Ectodermal cell (in vitro differentiated cells): Measurements from ENCODE around the gene RPN1.
A peak's percentile ranks its signal among the peaks of the same experiment; 100 is the strongest.
"Not testable (repeated sequence)": the region's sequence is repeated elsewhere in the genome, so short reads cannot be mapped to it uniquely, and the experiment has no call there.

ENCODE experiments used
- H3K27ac ChIP-seq: 2 replicates; pipeline ENCODE4 v1.7.0; 2013; ENCODE audit warnings: mild to moderate bottlenecking, low read depth, low read length; ENCODE audit not compliant: insufficient read depth, poor library complexity, severe bottlenecking
- H3K27me3 ChIP-seq: 2 replicates; pipeline ENCODE4 v1.7.0; 2013; ENCODE audit warnings: mild to moderate bottlenecking, low read length; ENCODE audit not compliant: insufficient read depth, control insufficient read depth, poor library complexity, severe bottlenecking
- H3K36me3 ChIP-seq: one replicate; pipeline ENCODE4 v1.7.0; 2013; ENCODE audit warnings: low read length; ENCODE audit not compliant: control insufficient read depth, insufficient read depth
- H3K4me1 ChIP-seq: one replicate; pipeline ENCODE4 v1.7.0; 2013; ENCODE audit warnings: low read length; ENCODE audit not compliant: control insufficient read depth, insufficient read depth
- H3K4me3 ChIP-seq: 2 replicates; pipeline ENCODE4 v1.7.0; 2013; ENCODE audit warnings: low read depth, low read length, control low read depth; ENCODE audit not compliant: insufficient read depth
- H3K9me3 ChIP-seq: 2 replicates; pipeline ENCODE4 v1.7.0; 2013; ENCODE audit warnings: mild to moderate bottlenecking, low read length, moderate library complexity; ENCODE audit not compliant: control insufficient read depth
- WGBS, 2 experiments: methylation state at CpG; one replicate each; pipeline ENCODE4 v1.1.7; 2013; ENCODE audit warnings: missing lambda C conversion rate in 2 of 2; 5-methylcytosine and 5-hydroxymethylcytosine counted together

Gene RPN1

GRCh38 chr3:128653383-128653992, 2.9 kb upstream of the RPN1 start:
- not testable (repeated sequence) for H3K4me1 ChIP-seq, H3K27ac ChIP-seq, H3K9me3 ChIP-seq, H3K27me3 ChIP-seq, H3K36me3 ChIP-seq, H3K4me3 ChIP-seq
- WGBS, 2 experiments: 96% methylated on average over 43 of the region's 43 CpGs

- 70 to 75% methylated on average over 5 of the region's 8 CpGs for WGBS, 2 experiments
- Histone ChIP-seq H3K9me3 (no peaks in the 10 kb centered on the region), H3K36me3 (peaks cover 4% of the 10 kb centered on the region), H3K27me3 (no peaks in the 10 kb centered on the region), H3K4me3 (peak overlapping the region; percentile 92), H3K4me1 (no peaks in the 10 kb centered on the region), H3K27ac (no peak overlapping the region)
These were observed 1.5 kb downstream of the RPN1 start for GRCh38 chr3:128648940-128649663.

GRCh38 chr3:128648402-128648801, 2.2 kb downstream of the RPN1 start:
- H3K27ac ChIP-seq: no peak overlapping the region
- no peak overlapping the region for H3K4me3 ChIP-seq
- H3K4me1 ChIP-seq: no peaks in the 10 kb centered on the region
- H3K36me3 ChIP-seq: peaks cover 10% of the 10 kb centered on the region
- no peaks in the 10 kb centered on the region for H3K9me3 ChIP-seq
- 87 to 90% methylated on average over 4 of the region's 4 CpGs for WGBS, 2 experiments
- H3K27me3 ChIP-seq: no peaks in the 10 kb centered on the region

DNA sequence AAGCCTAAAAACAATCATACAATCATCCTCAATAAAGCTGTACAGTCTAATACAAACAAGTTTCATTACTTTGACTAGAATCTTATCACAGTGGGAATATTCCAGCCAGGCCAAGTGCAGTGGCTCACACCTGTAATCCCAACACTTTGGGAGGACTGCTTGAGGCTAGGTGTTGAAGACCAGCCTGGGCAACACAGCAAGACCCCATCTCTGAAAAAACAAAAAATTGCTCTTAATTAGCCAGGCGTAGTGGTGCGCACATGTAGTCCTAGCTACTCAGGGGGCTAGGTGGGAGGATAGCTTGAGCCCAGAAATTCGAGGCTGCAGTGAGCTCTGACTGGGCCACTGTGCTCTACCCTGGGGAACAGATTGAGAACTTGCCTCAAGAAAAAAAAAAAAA, 3.3 kb downstream of the RPN1 start:
- H3K4me1 ChIP-seq: no peaks in the 10 kb centered on the region
- 89 to 97% methylated on average over 3 of the region's 3 CpGs for WGBS, 2 experiments

GRCh38 chr3:128634075-128634611, 16.5 kb downstream of the RPN1 start:
- Histone ChIP-seq H3K9me3 (no peaks in the 10 kb centered on the region), H3K27ac (no peak overlapping the region), H3K4me3 (no peak overlapping the region), H3K27me3 (no peaks in the 10 kb centered on the region), H3K4me1 (no peaks in the 10 kb centered on the region), H3K36me3 (peaks cover 32% of the 10 kb centered on the region)
- WGBS, 2 experiments: 96 to 97% methylated on average over 5 of the region's 5 CpGs

More for the DNA sequence above, 3.3 kb downstream of the RPN1 start:
- Histone ChIP-seq H3K27me3 (no peaks in the 10 kb centered on the region), H3K4me3 (no peak overlapping the region), H3K36me3 (peaks cover 10% of the 10 kb centered on the region), H3K27ac (no peak overlapping the region), H3K9me3 (no peaks in the 10 kb centered on the region)

GRCh38 chr3:128632301-128632700, 18.3 kb downstream of the RPN1 start:
- Histone ChIP-seq H3K36me3 (peaks cover 34% of the 10 kb centered on the region), H3K9me3 (no peaks in the 10 kb centered on the region), H3K27me3 (no peaks in the 10 kb centered on the region), H3K27ac (no peak overlapping the region), H3K4me1 (no peaks in the 10 kb centered on the region), H3K4me3 (no peak overlapping the region)
- 94 to 100% methylated on average over 2 of the region's 2 CpGs for WGBS, 2 experiments

DNA sequence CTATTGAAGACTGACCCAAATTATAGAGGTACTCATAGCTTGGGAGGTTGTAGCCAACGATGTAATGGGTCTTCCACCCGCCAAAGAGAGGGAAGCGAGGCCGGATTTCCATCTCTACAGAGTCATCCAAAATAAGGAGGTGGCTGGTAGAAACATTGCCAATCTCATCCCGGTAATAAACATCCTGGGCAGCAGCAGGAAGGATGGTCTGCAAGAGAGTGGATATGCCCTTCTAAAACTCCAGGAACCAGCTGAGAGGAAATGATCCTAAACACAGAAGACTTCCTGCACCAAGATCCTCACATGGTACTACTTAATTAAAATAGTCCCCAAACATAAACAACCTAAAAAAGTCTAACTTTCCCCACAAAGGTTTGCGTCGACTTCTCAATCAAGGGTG, 20.7 kb downstream of the RPN1 start:
- no peak overlapping the region for H3K27ac ChIP-seq
- no peaks in the 10 kb centered on the region for H3K27me3 ChIP-seq
- H3K4me3 ChIP-seq: no peak overlapping the region
- WGBS, 2 experiments: 93 to 95% methylated on average over 7 of the region's 7 CpGs
- no peaks in the 10 kb centered on the region for H3K9me3 ChIP-seq
- H3K36me3 ChIP-seq: peaks cover 43% of the 10 kb centered on the region
- no peaks in the 10 kb centered on the region for H3K4me1 ChIP-seq

GRCh38 chr3:128625409-128625945, 25.1 kb downstream of the RPN1 start:
- Histone ChIP-seq H3K4me3 (no peak overlapping the region), H3K9me3 (no peaks in the 10 kb centered on the region), H3K27ac (no peak overlapping the region), H3K36me3 (peaks cover 63% of the 10 kb centered on the region), H3K27me3 (no peaks in the 10 kb centered on the region), H3K4me1 (no peaks in the 10 kb centered on the region)
- 95 to 96% methylated on average over 11 of the region's 11 CpGs for WGBS, 2 experiments

DNA sequence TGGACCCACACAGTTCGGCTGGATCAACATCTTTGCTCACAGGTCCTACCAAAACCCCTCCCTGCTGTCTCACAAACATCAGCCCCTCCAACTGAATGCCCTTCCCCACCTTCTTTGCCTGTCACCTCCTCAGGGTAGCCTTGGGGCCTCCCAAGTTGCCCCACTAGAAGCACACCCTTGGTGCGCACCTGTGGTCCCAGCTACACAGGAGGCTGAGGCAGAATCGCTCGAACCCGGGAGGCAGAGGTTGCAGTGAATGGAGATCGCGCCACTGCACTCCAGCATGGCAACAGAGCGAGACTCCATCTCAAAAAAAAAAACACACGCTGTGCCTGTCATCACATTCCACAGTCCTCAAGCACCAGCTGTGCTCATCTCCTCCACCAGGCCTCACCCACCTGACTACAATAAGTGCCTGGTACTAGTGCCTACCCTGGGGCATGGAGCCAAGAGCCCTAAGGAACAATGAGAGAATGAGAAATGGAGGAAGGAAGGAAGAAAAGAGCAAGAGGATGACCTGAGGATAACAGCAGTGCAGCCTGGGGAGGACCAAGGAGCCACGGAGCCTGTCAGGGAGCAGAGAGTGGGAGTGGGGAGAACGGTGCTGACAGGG, 26.0 kb downstream of the RPN1 start:
- Histone ChIP-seq H3K4me1 (no peaks in the 10 kb centered on the region), H3K27me3 (no peaks in the 10 kb centered on the region), H3K36me3 (peaks cover 65% of the 10 kb centered on the region), H3K27ac (no peak overlapping the region), H3K9me3 (no peaks in the 10 kb centered on the region), H3K4me3 (no peak overlapping the region)
- 89% methylated on average over 11 of the region's 11 CpGs for WGBS, 2 experiments

GRCh38 chr3:128623762-128624176, 26.8 kb downstream of the RPN1 start:
- no peak overlapping the region for H3K27ac ChIP-seq
- 94 to 95% methylated on average over 7 of the region's 7 CpGs for WGBS, 2 experiments

More at GRCh38 chr3:128623762-128624176, 26.8 kb downstream of the RPN1 start:
- Histone ChIP-seq H3K9me3 (no peaks in the 10 kb centered on the region), H3K4me3 (no peak overlapping the region), H3K4me1 (no peaks in the 10 kb centered on the region), H3K27me3 (no peaks in the 10 kb centered on the region), H3K36me3 (peaks cover 60% of the 10 kb centered on the region)
